Measurements from ENCODE around the gene LRRC25. TPM values are rescaled to one million over a fixed set of nuclear protein-coding genes. Genes with fewer than 3 reads are reported as not detected.

LRRC25 gene
- polyA plus RNA-seq, 2 of the 4 experiments (the other 2 are of a cell fraction): not detected

GRCh38 chr19:18421371-18421959 is 24.0 kb upstream of the LRRC25 start (continued):
- no peak for TF ChIP-seq BHLHE40 (IDR thresholded peaks at IDR 0.05; ENCODE audit: low read depth, low read length)
- TF ChIP-seq HOXB5 (CRISPR knock-in tag; IDR thresholded peaks at IDR 0.05): no peak
- TF ChIP-seq CHD2 (IDR thresholded peaks at IDR 0.05; ENCODE audit: low read length, partially characterized antibody): no peak
- TF ChIP-seq FOSB (CRISPR knock-in tag; IDR thresholded peaks at IDR 0.05): no peak
- TF ChIP-seq SMC3 (IDR thresholded peaks at IDR 0.05): no peak
- TF ChIP-seq ZFP36 (IDR thresholded peaks at IDR 0.05; ENCODE audit: borderline replicate concordance, partially characterized antibody): no peak
- TF ChIP-seq RNF2 (IDR thresholded peaks at IDR 0.05; ENCODE audit: borderline replicate concordance, low read depth): no peak

- Histone ChIP-seq H3K9me3 (no peaks in the 10 kb centered on the region), H3K4me2 (peak overlapping the region; percentile 93), H3K4me1 (peaks cover 44% of the 10 kb centered on the region), H3K27ac (peak overlapping the region in 1 of 2 experiments; percentile 100; a peak in 3 of 6 replicates), H3K4me3 (peak overlapping the region; percentile 77)
- WGBS (ENCODE audit: missing lambda C conversion rate): 20% methylated on average over 2 of the region's 2 CpGs
- ATAC-seq (no peak), DNase-seq (ENCODE audit: low read depth in 1 of 2, low spot score in 1 of 2) (no peak), FAIRE-seq (no peak)
- POLR2A ChIA-PET: no interaction called here
- CTCF ChIA-PET: interaction anchor here (0.6 to 1.6 kb wide), 4 partner anchors 33 to 178 kb away, joined by 3 to 4 read pairs (median 3); no protein-coding TSS in a partner anchor
- no peak for TF ChIP-seq FOSL2 (IDR thresholded peaks at IDR 0.05)
- TF ChIP-seq FOSL2 (CRISPR knock-in tag; IDR thresholded peaks at IDR 0.05): no peak
- no peak for TF ChIP-seq JUNB (IDR thresholded peaks at IDR 0.05)
- no peak for TF ChIP-seq EP300 (IDR thresholded peaks at IDR 0.05)
- no peak for TF ChIP-seq MYC (IDR thresholded peaks at IDR 0.05; ENCODE audit: borderline replicate concordance, low read length)
These were observed 23.5 kb upstream of the LRRC25 start for GRCh38 chr19:18420930-18421329.

- CTCF ChIA-PET: interaction anchor here (0.6 to 4.4 kb wide), 15 partner anchors 10 to 228 kb away, joined by 3 to 31 read pairs (median 4); partner anchors contain the start of genes LSM4 and MPV17L2
- WGBS (ENCODE audit: missing lambda C conversion rate): 1% methylated on average over 29 of the region's 97 CpGs
- TF ChIP-seq EHMT2 (IDR thresholded peaks at IDR 0.05; ENCODE audit: low read depth) (no peak), RAD21 (conservative IDR thresholded peaks at IDR 0.05 in 1 of 2, IDR thresholded peaks at IDR 0.05 in 1 of 2) (no peak), CHD2 (IDR thresholded peaks at IDR 0.05; ENCODE audit: low read length, partially characterized antibody) (peak; percentile 80), POLR2AphosphoS2 (conservative IDR thresholded peaks at IDR 0.05; ENCODE audit: low read length) (no peak), GATA3 (IDR thresholded peaks at IDR 0.05; ENCODE audit: borderline replicate concordance) (no peak), SREBF2 (IDR thresholded peaks at IDR 0.05) (no peak), FOSB (CRISPR knock-in tag; IDR thresholded peaks at IDR 0.05) (no peak), JUN (IDR thresholded peaks at IDR 0.05) (no peak), BCL3 (IDR thresholded peaks at IDR 0.05) (no peak), ZSCAN20 (CRISPR knock-in tag; IDR thresholded peaks at IDR 0.05) (no peak), BHLHE40 (IDR thresholded peaks at IDR 0.05; ENCODE audit: low read depth, low read length) (no peak), REST (IDR thresholded peaks at IDR 0.05) (peak; percentile 77), CHD4 (IDR thresholded peaks at IDR 0.05; ENCODE audit: borderline replicate concordance) (no peak), FOSL2 (IDR thresholded peaks at IDR 0.05) (no peak), FOSL2 (CRISPR knock-in tag; IDR thresholded peaks at IDR 0.05) (no peak)
- Histone ChIP-seq H3K27ac (peak overlapping the region; percentile 96 to 100), H3K9me3 (no peaks in the 10 kb centered on the region), H3K4me2 (peak overlapping the region; percentile 93), H3K4me3 (peak overlapping the region; percentile 77), H3K4me1 (peaks cover 46% of the 10 kb centered on the region)
- FAIRE-seq: no peak
- 0 out of 6 replicates have a peak, but pooled peaks of 1 of the 2 experiments have one; percentile 1 for ATAC-seq
- POLR2A ChIA-PET: interaction anchor here (0.9 to 4.8 kb wide), 4 partner anchors 9 to 140 kb away, joined by 3 to 28 read pairs (median 10); partner anchors contain the start of genes GDF15 and JUND
- DNase-seq (ENCODE audit: low read depth in 1 of 2, low spot score in 1 of 2): no peak
These were observed 22.5 kb upstream of the LRRC25 start for GRCh38 chr19:18419699-18420460.

All from A549 (cell line).